Fibroblast of lung (primary cell): ENCODE results near the gene TMC6.

ENCODE experiments used
- CTCF ChIP-seq, 2 donors: IDR thresholded peaks in 1 of 2; conservative IDR thresholded peaks in 1 of 2; 1 replicate in 1 of 2; 2 replicates in 1 of 2; pipeline ENCODE4 v1.5.1; 2011 to 2012; ENCODE audit warnings: low read length in 2 of 2, control low read depth in 1 of 2, inconsistent platforms in 1 of 2, low read depth in 1 of 2, mild to moderate bottlenecking in 1 of 2
- EZH2 ChIP-seq: IDR thresholded peaks from 2 replicates; pipeline ENCODE4 v1.5.1; 2012; ENCODE audit warnings: low read length, control low read depth, mild to moderate bottlenecking; ENCODE audit errors: missing control alignments

DNA sequence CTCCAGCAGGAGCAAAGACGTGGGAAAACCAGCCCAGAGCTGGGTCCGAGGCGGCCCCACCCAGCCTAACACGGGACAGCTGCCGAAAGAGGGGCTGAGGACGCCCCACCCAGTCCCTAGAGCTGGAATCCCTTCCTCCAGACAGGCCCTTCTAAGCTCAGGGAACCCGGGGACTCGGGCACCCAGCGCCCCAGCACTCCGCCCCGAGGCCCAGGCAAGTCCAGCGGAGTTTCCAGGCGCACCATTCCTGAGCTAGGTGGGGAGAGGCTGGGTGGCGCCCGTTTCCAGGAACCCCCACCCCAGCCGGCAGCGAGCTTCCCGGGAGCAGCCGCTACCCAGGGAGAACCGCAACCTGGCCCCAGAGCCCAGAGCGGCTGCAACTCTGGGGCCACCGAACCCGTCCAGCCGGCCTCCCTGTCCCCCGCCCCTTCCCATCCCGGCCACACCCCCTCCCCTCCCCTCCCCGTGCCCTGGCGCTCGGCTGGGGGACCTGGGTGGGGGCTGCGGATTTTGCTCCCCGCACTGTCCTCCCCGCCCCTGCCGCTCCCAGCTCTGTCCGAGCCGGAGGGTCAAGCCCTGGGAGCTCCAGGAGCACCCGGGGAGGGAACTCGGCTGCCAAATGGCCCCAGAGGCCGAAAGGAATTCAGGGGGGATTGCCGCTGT, 536 bp downstream of the TMC6 start:
- TF ChIP-seq EZH2, result peak; percentile 60
- no peak for TF ChIP-seq CTCF (conservative IDR thresholded peaks at IDR 0.05 in 1 of 2, IDR thresholded peaks at IDR 0.05 in 1 of 2; ENCODE audit: low read depth in 1 of 2, low read length in 2 of 2)
